MM.1S (cell line): Measurements from ENCODE around the gene GPR137.
A peak's percentile ranks its signal among the peaks of the same experiment; 100 is the strongest.

Experiments used
- DNase-seq: peaks from one replicate; pipeline ENCODE4 v3.0.0-alpha.2; 2015
- H2AFZ ChIP-seq: fragments of 300-600 bp; sonication (generic); 2 replicates; pipeline ENCODE4 v1.6.0; 2016; ENCODE audit warnings: antibody characterized with exemption, low read length
- H3F3A ChIP-seq: fragments of 300-600 bp; sonication (generic); 2 replicates; pipeline ENCODE4 v1.6.1; 2016; ENCODE audit warnings: mild to moderate bottlenecking, antibody characterized with exemption, low read length, moderate library complexity, mixed read lengths; ENCODE audit not compliant: insufficient read depth
- H3K27ac ChIP-seq: fragments of 300-600 bp; sonication (generic); 2 replicates; pipeline ENCODE4 v1.5.1; 2016; ENCODE audit warnings: mild to moderate bottlenecking, low read length
- H3K27me3 ChIP-seq: fragments of 300-600 bp; sonication (generic); replicated peaks from 2 replicates; pipeline ENCODE4 v1.6.0; 2016; ENCODE audit warnings: low read length; ENCODE audit not compliant: insufficient read depth
- H3K36me3 ChIP-seq: fragments of 300-600 bp; sonication (generic); replicated peaks from 2 replicates; pipeline ENCODE4 v1.6.1; 2016; ENCODE audit warnings: mild to moderate bottlenecking, low read length, mixed read lengths; ENCODE audit not compliant: insufficient read depth
- H3K4me1 ChIP-seq: fragments of 300-600 bp; sonication (generic); 2 replicates; pipeline ENCODE4 v1.6.1; 2016; ENCODE audit warnings: low read length, mixed read lengths
- H3K4me2 ChIP-seq: fragments of 300-600 bp; sonication (generic); 2 replicates; pipeline ENCODE4 v1.6.0; 2016; ENCODE audit warnings: low read depth, low read length
- H3K4me3 ChIP-seq: fragments of 300-600 bp; sonication (generic); 2 replicates; pipeline ENCODE4 v1.5.1; 2016; ENCODE audit warnings: low read length, mixed read lengths
- H3K79me2 ChIP-seq: fragments of 300-600 bp; sonication (generic); 2 replicates; pipeline ENCODE4 v1.6.1; 2016; ENCODE audit warnings: mixed run types, low read length, mixed read lengths
- H3K9ac ChIP-seq: fragments of 300-600 bp; sonication (generic); 2 replicates; pipeline ENCODE4 v1.6.1; 2016; ENCODE audit warnings: low read length, mixed read lengths
- H3K9me2 ChIP-seq: fragments of 300-600 bp; sonication (generic); replicated peaks from 2 replicates; pipeline ENCODE4 v1.6.1; 2016; ENCODE audit warnings: mild to moderate bottlenecking, low read length, mixed read lengths; ENCODE audit not compliant: insufficient read depth
- H3K9me3 ChIP-seq: fragments of 300-600 bp; sonication (generic); replicated peaks from 2 replicates; pipeline ENCODE4 v1.6.1; 2016; ENCODE audit warnings: mild to moderate bottlenecking, low read length, mixed read lengths; ENCODE audit not compliant: insufficient read depth
- H4K20me1 ChIP-seq: fragments of 300-600 bp; sonication (generic); 2 replicates; pipeline ENCODE4 v1.6.1; 2016; ENCODE audit warnings: mild to moderate bottlenecking, low read length, moderate library complexity, mixed read lengths; ENCODE audit not compliant: insufficient read depth
- CTCF ChIP-seq: fragments of 300-600 bp; sonication (generic); IDR thresholded peaks from 2 replicates; pipeline ENCODE4 v1.5.1; 2016; ENCODE audit warnings: antibody characterized with exemption, low read length, mixed read lengths
- EZH2 ChIP-seq: fragments of 300-600 bp; sonication (generic); optimal IDR thresholded peaks from 2 replicates; pipeline ENCODE3; 2017; ENCODE audit warnings: low read depth, mild to moderate bottlenecking, antibody characterized with exemption, low read length, mixed read lengths
- EZH2phosphoT487 ChIP-seq: fragments of 300-600 bp; sonication (generic); IDR thresholded peaks from 2 replicates; pipeline ENCODE4 v1.6.1; 2018; ENCODE audit warnings: antibody characterized with exemption, low read length

Gene GPR137

GRCh38 chr11:64238999-64239398, 46.6 kb upstream of the GPR137 start:
- H3K36me3 ChIP-seq, result no peaks in the 10 kb centered on the region
- H3K27me3 ChIP-seq, result no peaks in the 10 kb centered on the region
- peaks cover 23% of the 10 kb centered on the region for H3K4me1 ChIP-seq
- no peak overlapping the region for H3K4me2 ChIP-seq
- no peaks in the 10 kb centered on the region for H3K9me3 ChIP-seq
- H3K9ac ChIP-seq, result no peak overlapping the region
- no peak overlapping the region for H2AFZ ChIP-seq
- H3K27ac ChIP-seq, result no peak overlapping the region
- no peak for DNase-seq
- H3K79me2 ChIP-seq, result peaks cover 28% of the 10 kb centered on the region
- peaks cover 30% of the 10 kb centered on the region for H3F3A ChIP-seq
- no peaks in the 10 kb centered on the region for H3K9me2 ChIP-seq
- H3K4me3 ChIP-seq, result no peak overlapping the region
- no peak for TF ChIP-seq CTCF
- TF ChIP-seq EZH2, result no peak
- TF ChIP-seq EZH2phosphoT487, result no peak
- H4K20me1 ChIP-seq, result no peaks in the 10 kb centered on the region

- Histone ChIP-seq H3K9ac (peak overlapping the region; percentile 95), H3K36me3 (no peaks in the 10 kb centered on the region), H3K9me3 (no peaks in the 10 kb centered on the region), H4K20me1 (no peaks in the 10 kb centered on the region), H3K79me2 (peaks cover 36% of the 10 kb centered on the region), H3K9me2 (no peaks in the 10 kb centered on the region), H2AFZ (no peak overlapping the region), H3F3A (peaks cover 30% of the 10 kb centered on the region), H3K4me3 (peak overlapping the region; percentile 73), H3K4me1 (peaks cover 23% of the 10 kb centered on the region), H3K27me3 (no peaks in the 10 kb centered on the region), H3K4me2 (peak overlapping the region; percentile 97), H3K27ac (peak overlapping the region; percentile 95)
- TF ChIP-seq EZH2phosphoT487 (no peak), EZH2 (no peak), CTCF (no peak)
- DNase-seq, result no peak
Observed at GRCh38 chr11:64239662-64240434, 45.8 kb upstream of the GPR137 start.

GRCh38 chr11:64240435-64241240, 45.0 kb upstream of the GPR137 start, which contains the start of gene FKBP2:
FKBP2 (plus strand) TSS chr11:64241095; CDS start chr11:64242388, 1,293 bp downstream.
- H3K36me3 ChIP-seq, result no peaks in the 10 kb centered on the region
- H3K4me1 ChIP-seq, result peaks cover 23% of the 10 kb centered on the region

GRCh38 chr11:64241241-64241490, 44.5 kb upstream of the GPR137 start:
- Histone ChIP-seq H3K27ac (peak overlapping the region; percentile 95), H3F3A (peaks cover 30% of the 10 kb centered on the region), H3K4me1 (peaks cover 23% of the 10 kb centered on the region), H3K79me2 (peaks cover 36% of the 10 kb centered on the region), H3K9me3 (no peaks in the 10 kb centered on the region), H3K9ac (peak overlapping the region; percentile 95), H3K4me2 (peak overlapping the region; percentile 97; the same call in 1 of the 2 replicates), H3K36me3 (no peaks in the 10 kb centered on the region), H3K27me3 (no peaks in the 10 kb centered on the region), H2AFZ (peak overlapping the region; percentile 20; the same call in 1 of the 2 replicates), H3K9me2 (no peaks in the 10 kb centered on the region), H3K4me3 (peak overlapping the region; percentile 73), H4K20me1 (no peaks in the 10 kb centered on the region)
- DNase-seq, result no peak
- TF ChIP-seq EZH2, result no peak
- no peak for TF ChIP-seq CTCF

More at GRCh38 chr11:64240435-64241240, 45.0 kb upstream of the GPR137 start, which contains the start of gene FKBP2:
- Histone ChIP-seq H3K9me2 (no peaks in the 10 kb centered on the region), H3K9me3 (no peaks in the 10 kb centered on the region), H3K27ac (peak within 1 kb of the TSS; percentile 95), H4K20me1 (no peaks in the 10 kb centered on the region), H3K27me3 (no peaks in the 10 kb centered on the region), H3K79me2 (peaks cover 36% of the 10 kb centered on the region), H3F3A (peaks cover 30% of the 10 kb centered on the region), H2AFZ (peak within 1 kb of the TSS; percentile 61; the same call in 1 of the 2 replicates), H3K9ac (peak within 1 kb of the TSS; percentile 95), H3K4me2 (peak within 1 kb of the TSS; percentile 98), H3K4me3 (peak within 1 kb of the TSS; percentile 94)
- TF ChIP-seq EZH2, result no peak
- peak; percentile 98 for DNase-seq
